ENCODE data around the gene TACO1. TPM values are rescaled to one million over a fixed set of nuclear protein-coding genes. Genes with fewer than 3 reads are reported as not detected.

TACO1 gene
- total RNA-seq, 3 donors from 2014 or later (not counting 1 experiment from before 2014, with no cell fraction given) = 7.1 to 10.9 (median 9.2) TPM

DNA sequence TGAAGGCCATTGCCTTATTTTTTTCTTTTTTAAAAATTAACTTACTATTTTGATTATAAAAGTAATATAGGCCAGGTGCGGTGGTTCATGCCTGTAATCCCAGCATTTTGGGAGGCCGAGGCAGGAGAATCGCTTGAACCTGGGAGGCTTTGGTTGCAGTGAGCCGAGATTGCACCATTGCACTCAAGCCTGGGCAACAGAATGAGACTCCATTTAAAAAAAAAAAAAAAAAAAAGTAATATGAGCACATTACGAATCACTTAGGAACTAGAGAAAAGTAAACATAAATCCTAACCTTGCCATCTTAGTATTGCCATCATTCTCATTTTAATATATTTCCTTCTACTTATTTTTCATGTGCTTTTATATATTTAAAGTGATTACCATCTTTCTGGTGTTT lies 12.9 kb upstream of the TACO1 start:
- peaks cover 12% of the 10 kb centered on the region for H3K36me3 Mint-ChIP-seq
- DNase-seq (no peak), ATAC-seq (no peak)
- H3K9me3 ChIP-seq (ENCODE audit: control insufficient read depth, insufficient read depth, low read length) = no peaks in the 10 kb centered on the region
- no peak overlapping the region for H3K4me3 ChIP-seq (ENCODE audit: low read length)
- H3K27ac ChIP-seq (ENCODE audit: low read length) = no peak overlapping the region
- H3K27me3 Mint-ChIP-seq (ENCODE audit: low read depth in 2 of 2) = no peaks in the 10 kb centered on the region
- H3K27ac Mint-ChIP-seq = no peak overlapping the region
- H3K9me3 Mint-ChIP-seq = no peaks in the 10 kb centered on the region
- H3K27me3 ChIP-seq (ENCODE audit: control insufficient read depth, insufficient read depth, low read length) = no peaks in the 10 kb centered on the region
- 98% methylated on average over 4 of the region's 5 CpGs for WGBS (ENCODE audit: insufficient coverage)
- peaks cover 7% of the 10 kb centered on the region for H3K4me1 ChIP-seq (ENCODE audit: control insufficient read depth, insufficient read depth, low read length)
- intact Hi-C loops (cut with micrococcal nuclease) = no loop called here
- TF ChIP-seq, protein P1, sequence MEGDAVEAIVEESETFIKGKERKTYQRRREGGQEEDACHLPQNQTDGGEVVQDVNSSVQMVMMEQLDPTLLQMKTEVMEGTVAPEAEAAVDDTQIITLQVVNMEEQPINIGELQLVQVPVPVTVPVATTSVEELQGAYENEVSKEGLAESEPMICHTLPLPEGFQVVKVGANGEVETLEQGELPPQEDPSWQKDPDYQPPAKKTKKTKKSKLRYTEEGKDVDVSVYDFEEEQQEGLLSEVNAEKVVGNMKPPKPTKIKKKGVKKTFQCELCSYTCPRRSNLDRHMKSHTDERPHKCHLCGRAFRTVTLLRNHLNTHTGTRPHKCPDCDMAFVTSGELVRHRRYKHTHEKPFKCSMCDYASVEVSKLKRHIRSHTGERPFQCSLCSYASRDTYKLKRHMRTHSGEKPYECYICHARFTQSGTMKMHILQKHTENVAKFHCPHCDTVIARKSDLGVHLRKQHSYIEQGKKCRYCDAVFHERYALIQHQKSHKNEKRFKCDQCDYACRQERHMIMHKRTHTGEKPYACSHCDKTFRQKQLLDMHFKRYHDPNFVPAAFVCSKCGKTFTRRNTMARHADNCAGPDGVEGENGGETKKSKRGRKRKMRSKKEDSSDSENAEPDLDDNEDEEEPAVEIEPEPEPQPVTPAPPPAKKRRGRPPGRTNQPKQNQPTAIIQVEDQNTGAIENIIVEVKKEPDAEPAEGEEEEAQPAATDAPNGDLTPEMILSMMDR (IDR thresholded peaks at IDR 0.05) = no peak
- H3K4me3 Mint-ChIP-seq = no peak overlapping the region
- H3K4me1 Mint-ChIP-seq = peaks cover 12 to 28% of the 10 kb centered on the region in 2 donors
- H3K36me3 ChIP-seq (ENCODE audit: control insufficient read depth, insufficient read depth, low read length) = peaks cover 61% of the 10 kb centered on the region

DNA sequence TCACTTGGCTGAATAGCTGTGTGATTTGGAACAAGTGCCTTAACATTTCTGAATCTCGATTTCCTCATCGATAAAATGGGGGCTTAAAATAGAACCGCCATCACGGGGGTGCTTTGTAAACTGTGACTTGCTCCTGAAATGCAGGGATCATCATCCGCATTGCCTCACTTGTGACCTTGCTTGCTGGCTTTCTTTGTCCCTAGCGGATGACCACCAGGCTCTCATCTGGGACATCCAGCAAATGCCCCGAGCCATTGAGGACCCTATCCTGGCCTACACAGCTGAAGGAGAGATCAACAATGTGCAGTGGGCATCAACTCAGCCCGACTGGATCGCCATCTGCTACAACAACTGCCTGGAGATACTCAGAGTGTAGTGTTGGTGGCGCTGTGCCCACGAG lies 11.9 kb upstream of the TACO1 start:
- TF ChIP-seq, protein P1 (IDR thresholded peaks at IDR 0.05) = no peak

DNA sequence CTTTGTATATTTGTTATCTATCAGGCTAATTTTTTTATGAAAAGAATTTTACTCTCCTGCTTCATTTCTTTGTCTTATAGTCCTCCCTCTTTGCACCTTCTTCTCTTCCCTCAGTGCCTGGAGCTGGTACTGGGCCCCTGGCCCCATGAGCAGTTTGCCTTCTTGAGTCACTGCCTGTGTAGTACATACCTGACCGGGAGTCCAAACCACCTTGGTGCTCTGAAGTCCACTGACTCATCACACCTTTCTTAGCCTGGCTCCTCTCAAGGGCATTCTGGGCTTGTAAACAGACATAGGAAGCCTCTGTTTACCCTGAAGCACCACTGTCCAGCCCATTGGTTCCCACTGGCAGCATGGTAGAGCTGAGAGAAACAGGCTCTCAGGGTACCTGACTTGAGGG lies 11.0 kb upstream of the TACO1 start:
- WGBS (ENCODE audit: insufficient coverage) = 96% methylated on average over 1 of the region's 1 CpG
- no peaks in the 10 kb centered on the region for H3K9me3 ChIP-seq (ENCODE audit: control insufficient read depth, insufficient read depth, low read length)
- Mint-ChIP-seq H3K4me1 (peaks cover 17 to 33% of the 10 kb centered on the region in 2 donors), H3K27ac (no peak overlapping the region), H3K4me3 (no peak overlapping the region), H3K27me3 (ENCODE audit: low read depth in 2 of 2) (no peaks in the 10 kb centered on the region), H3K36me3 (peaks cover 12% of the 10 kb centered on the region), H3K9me3 (no peaks in the 10 kb centered on the region)
- no peak overlapping the region for H3K4me3 ChIP-seq (ENCODE audit: low read length)
- TF ChIP-seq, protein P1 (IDR thresholded peaks at IDR 0.05) = no peak
- no peaks in the 10 kb centered on the region for H3K27me3 ChIP-seq (ENCODE audit: control insufficient read depth, insufficient read depth, low read length)
- no peak overlapping the region for H3K27ac ChIP-seq (ENCODE audit: low read length)
- H3K4me1 ChIP-seq (ENCODE audit: control insufficient read depth, insufficient read depth, low read length) = peaks cover 7% of the 10 kb centered on the region
- no peak for ATAC-seq
- H3K36me3 ChIP-seq (ENCODE audit: control insufficient read depth, insufficient read depth, low read length) = peaks cover 56% of the 10 kb centered on the region
- DNase-seq = no peak
- intact Hi-C loops (cut with micrococcal nuclease) = no loop called here

More for the DNA sequence above, 11.9 kb upstream of the TACO1 start:
- Mint-ChIP-seq H3K4me3 (no peak overlapping the region), H3K4me1 (peaks cover 17 to 33% of the 10 kb centered on the region in 2 donors), H3K9me3 (no peaks in the 10 kb centered on the region), H3K27ac (no peak overlapping the region), H3K36me3 (peaks cover 12% of the 10 kb centered on the region), H3K27me3 (ENCODE audit: low read depth in 2 of 2) (no peaks in the 10 kb centered on the region)
- intact Hi-C loops (cut with micrococcal nuclease) = no loop called here
- H3K27ac ChIP-seq (ENCODE audit: low read length) = no peak overlapping the region
- no peak overlapping the region for H3K4me3 ChIP-seq (ENCODE audit: low read length)
- WGBS (ENCODE audit: insufficient coverage) = 92% methylated on average over 11 of the region's 11 CpGs
- H3K36me3 ChIP-seq (ENCODE audit: control insufficient read depth, insufficient read depth, low read length) = peaks cover 54% of the 10 kb centered on the region
- no peaks in the 10 kb centered on the region for H3K27me3 ChIP-seq (ENCODE audit: control insufficient read depth, insufficient read depth, low read length)
- no peak for ATAC-seq
- DNase-seq = no peak
- no peaks in the 10 kb centered on the region for H3K9me3 ChIP-seq (ENCODE audit: control insufficient read depth, insufficient read depth, low read length)
- peaks cover 7% of the 10 kb centered on the region for H3K4me1 ChIP-seq (ENCODE audit: control insufficient read depth, insufficient read depth, low read length)

DNA sequence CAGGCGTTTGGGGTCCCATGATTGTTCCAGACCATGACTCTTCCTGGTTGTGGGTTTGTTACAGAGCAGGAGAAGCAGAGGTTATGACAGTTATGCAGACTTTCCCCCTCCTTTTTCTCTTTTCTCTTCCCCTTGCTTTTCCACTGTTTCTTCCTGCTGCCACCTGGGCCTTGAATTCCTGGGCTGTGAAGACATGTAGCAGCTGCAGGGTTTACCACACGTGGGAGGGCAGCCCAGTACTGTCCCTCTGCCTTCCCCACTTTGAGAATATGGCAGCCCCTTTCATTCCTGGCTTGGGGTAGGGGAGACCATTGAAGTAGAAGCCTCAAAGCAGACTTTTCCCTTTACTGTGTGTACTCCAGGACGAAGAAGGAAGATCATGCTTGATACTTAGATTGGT lies 7.9 kb upstream of the TACO1 start:
- no peaks in the 10 kb centered on the region for H3K9me3 ChIP-seq (ENCODE audit: control insufficient read depth, insufficient read depth, low read length)
- H3K27ac ChIP-seq (ENCODE audit: low read length) = no peak overlapping the region
- peaks cover 39% of the 10 kb centered on the region for H3K36me3 ChIP-seq (ENCODE audit: control insufficient read depth, insufficient read depth, low read length)
- no peaks in the 10 kb centered on the region for H3K27me3 ChIP-seq (ENCODE audit: control insufficient read depth, insufficient read depth, low read length)
- H3K4me3 ChIP-seq (ENCODE audit: low read length) = no peak overlapping the region
- no peak overlapping the region for H3K4me3 Mint-ChIP-seq
- intact Hi-C loops (cut with micrococcal nuclease) = no loop called here
- H3K27ac Mint-ChIP-seq = no peak overlapping the region
- peaks cover 5% of the 10 kb centered on the region for H3K4me1 ChIP-seq (ENCODE audit: control insufficient read depth, insufficient read depth, low read length)
- no peak for DNase-seq
- 97% methylated on average over 2 of the region's 3 CpGs for WGBS (ENCODE audit: insufficient coverage)
- H3K9me3 Mint-ChIP-seq = no peaks in the 10 kb centered on the region
- TF ChIP-seq, protein P1 (IDR thresholded peaks at IDR 0.05) = no peak
- H3K36me3 Mint-ChIP-seq = peaks cover 12% of the 10 kb centered on the region
- H3K4me1 Mint-ChIP-seq = peaks cover 17 to 27% of the 10 kb centered on the region in 2 donors
- ATAC-seq = no peak
- H3K27me3 Mint-ChIP-seq (ENCODE audit: low read depth in 2 of 2) = no peaks in the 10 kb centered on the region

All from natural killer cell (primary cell).